HCT116 (cell line): ENCODE data around the gene TSHZ1.

Experiments used
- CTCF ChIP-seq, 3 experiments: fragments of 200-600 bp in 1 of 3; sonication (generic) in 1 of 3; IDR thresholded peaks in 2 of 3; conservative IDR thresholded peaks in 1 of 3; 2 replicates each; pipeline ENCODE4 v1.5.1; 2012 to 2017; ENCODE audit warnings: low read depth in 2 of 3, low read length in 2 of 3, antibody characterized with exemption in 1 of 3, borderline replicate concordance in 1 of 3, control low read depth in 1 of 3, mild to moderate bottlenecking in 1 of 3, mixed read lengths in 1 of 3, mixed run types in 1 of 3, moderate library complexity in 1 of 3; ENCODE audit not compliant: insufficient read depth in 1 of 3
- EGR1 ChIP-seq: IDR thresholded peaks from 2 replicates; pipeline ENCODE4 v1.6.1; 2012; ENCODE audit warnings: low read depth
- YY1 ChIP-seq: IDR thresholded peaks from 2 replicates; pipeline ENCODE4 v1.6.1; 2011; ENCODE audit warnings: low read length, low read depth, moderate library complexity, mild to moderate bottlenecking; ENCODE audit not compliant: insufficient replicate concordance; ENCODE audit errors: extremely low read depth
- TF ChIP-seq, protein P1 (sequence below): IDR thresholded peaks from 2 replicates; pipeline ENCODE4 v1.6.1; 2012; ENCODE audit warnings: low read depth

GRCh38 chr18:75204732-75205513, 5.7 kb upstream of the TSHZ1 start:
- TF ChIP-seq YY1 = no peak
- TF ChIP-seq EGR1 = no peak
- no peak for TF ChIP-seq CTCF (IDR thresholded peaks at IDR 0.05 in 2 of 3, conservative IDR thresholded peaks at IDR 0.05 in 1 of 3; ENCODE audit: borderline replicate concordance in 1 of 3, insufficient read depth in 1 of 3, low read depth in 2 of 3, low read length in 2 of 3)
- TF ChIP-seq, protein P1, sequence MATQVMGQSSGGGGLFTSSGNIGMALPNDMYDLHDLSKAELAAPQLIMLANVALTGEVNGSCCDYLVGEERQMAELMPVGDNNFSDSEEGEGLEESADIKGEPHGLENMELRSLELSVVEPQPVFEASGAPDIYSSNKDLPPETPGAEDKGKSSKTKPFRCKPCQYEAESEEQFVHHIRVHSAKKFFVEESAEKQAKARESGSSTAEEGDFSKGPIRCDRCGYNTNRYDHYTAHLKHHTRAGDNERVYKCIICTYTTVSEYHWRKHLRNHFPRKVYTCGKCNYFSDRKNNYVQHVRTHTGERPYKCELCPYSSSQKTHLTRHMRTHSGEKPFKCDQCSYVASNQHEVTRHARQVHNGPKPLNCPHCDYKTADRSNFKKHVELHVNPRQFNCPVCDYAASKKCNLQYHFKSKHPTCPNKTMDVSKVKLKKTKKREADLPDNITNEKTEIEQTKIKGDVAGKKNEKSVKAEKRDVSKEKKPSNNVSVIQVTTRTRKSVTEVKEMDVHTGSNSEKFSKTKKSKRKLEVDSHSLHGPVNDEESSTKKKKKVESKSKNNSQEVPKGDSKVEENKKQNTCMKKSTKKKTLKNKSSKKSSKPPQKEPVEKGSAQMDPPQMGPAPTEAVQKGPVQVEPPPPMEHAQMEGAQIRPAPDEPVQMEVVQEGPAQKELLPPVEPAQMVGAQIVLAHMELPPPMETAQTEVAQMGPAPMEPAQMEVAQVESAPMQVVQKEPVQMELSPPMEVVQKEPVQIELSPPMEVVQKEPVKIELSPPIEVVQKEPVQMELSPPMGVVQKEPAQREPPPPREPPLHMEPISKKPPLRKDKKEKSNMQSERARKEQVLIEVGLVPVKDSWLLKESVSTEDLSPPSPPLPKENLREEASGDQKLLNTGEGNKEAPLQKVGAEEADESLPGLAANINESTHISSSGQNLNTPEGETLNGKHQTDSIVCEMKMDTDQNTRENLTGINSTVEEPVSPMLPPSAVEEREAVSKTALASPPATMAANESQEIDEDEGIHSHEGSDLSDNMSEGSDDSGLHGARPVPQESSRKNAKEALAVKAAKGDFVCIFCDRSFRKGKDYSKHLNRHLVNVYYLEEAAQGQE = no peak
